Nephron progenitor cell (in vitro differentiated cells): Measurements from ENCODE around the gene SNAP29.
A peak's percentile ranks its signal among the peaks of the same experiment; 100 is the strongest.

ENCODE experiments used
- DNase-seq: peaks from one replicate; pipeline ENCODE4 v3.0.0; 2021
- H3K27ac Mint-ChIP-seq: 2 replicates; pipeline ENCODE4 v1.8.0; 2021; ENCODE audit warnings: mild to moderate bottlenecking, moderate library complexity, mixed read lengths
- H3K27me3 Mint-ChIP-seq: 2 replicates; pipeline ENCODE4 v1.8.0; 2021; ENCODE audit warnings: mild to moderate bottlenecking, low read depth, mixed read lengths; ENCODE audit not compliant: poor library complexity
- H3K36me3 Mint-ChIP-seq: 2 replicates; pipeline ENCODE4 v1.8.0; 2021; ENCODE audit warnings: low read depth, mixed read lengths
- H3K4me1 Mint-ChIP-seq: 2 replicates; pipeline ENCODE4 v1.8.0; 2021; ENCODE audit warnings: mixed read lengths
- H3K4me3 Mint-ChIP-seq: 2 replicates; pipeline ENCODE4 v1.8.0; 2021; ENCODE audit warnings: mild to moderate bottlenecking, moderate library complexity, mixed read lengths
- H3K9me3 Mint-ChIP-seq: 2 replicates; pipeline ENCODE4 v1.8.0; 2021; ENCODE audit warnings: mild to moderate bottlenecking, moderate library complexity, mixed read lengths
- TF ChIP-seq, protein P1 (sequence below): fragments of 200-600 bp; sonication (generic); IDR thresholded peaks from 2 replicates; pipeline ENCODE4 v1.5.0; 2021; ENCODE audit warnings: antibody characterized with exemption

Gene SNAP29

DNA sequence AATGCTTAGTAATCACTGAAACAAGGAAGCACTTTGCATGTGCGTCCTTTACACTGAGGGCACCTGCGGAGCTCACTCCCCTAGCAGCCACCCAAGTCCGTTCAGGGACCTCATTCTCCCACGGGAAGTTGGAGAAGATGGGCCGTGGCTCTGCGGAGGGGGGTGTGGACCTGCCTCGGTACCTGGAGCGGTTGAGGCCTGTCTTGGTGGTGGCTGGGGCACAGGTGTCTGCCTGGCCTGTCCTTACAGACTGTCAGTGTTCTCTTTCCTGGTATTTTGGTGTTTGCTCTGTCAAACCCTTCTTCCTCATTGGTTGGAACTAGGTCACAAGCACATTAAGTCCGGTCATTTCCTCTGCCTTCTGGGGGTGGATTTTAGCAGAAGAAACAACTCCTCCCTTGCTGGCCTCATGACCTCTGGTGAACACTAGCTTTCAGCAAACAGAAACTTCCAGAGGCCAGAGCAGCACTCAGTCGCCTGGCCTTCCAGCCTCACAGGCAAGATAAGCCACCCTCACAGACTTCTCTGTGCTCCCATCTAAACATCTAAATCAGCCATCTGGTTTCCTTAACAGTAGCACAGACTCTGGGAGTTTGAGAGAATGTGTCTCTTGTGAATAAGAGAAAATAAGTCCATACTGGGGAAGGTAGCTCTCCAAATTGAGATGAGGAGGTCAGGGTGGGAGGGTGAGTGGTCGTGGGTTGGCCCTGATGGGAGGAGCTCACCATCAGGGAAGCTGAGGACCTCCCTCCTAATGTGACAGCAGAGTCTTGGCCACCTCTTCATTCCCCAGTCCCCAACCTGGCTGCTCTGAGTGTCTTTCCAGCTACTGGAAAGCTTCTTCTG is 8.6 kb downstream of the SNAP29 start:
- no peak for DNase-seq
- peak overlapping the region; percentile 64 for H3K4me3 Mint-ChIP-seq
- H3K27me3 Mint-ChIP-seq, result no peaks in the 10 kb centered on the region
- peaks cover 33% of the 10 kb centered on the region for H3K4me1 Mint-ChIP-seq
- peak overlapping the region; percentile 86 for H3K27ac Mint-ChIP-seq
- TF ChIP-seq, protein P1, sequence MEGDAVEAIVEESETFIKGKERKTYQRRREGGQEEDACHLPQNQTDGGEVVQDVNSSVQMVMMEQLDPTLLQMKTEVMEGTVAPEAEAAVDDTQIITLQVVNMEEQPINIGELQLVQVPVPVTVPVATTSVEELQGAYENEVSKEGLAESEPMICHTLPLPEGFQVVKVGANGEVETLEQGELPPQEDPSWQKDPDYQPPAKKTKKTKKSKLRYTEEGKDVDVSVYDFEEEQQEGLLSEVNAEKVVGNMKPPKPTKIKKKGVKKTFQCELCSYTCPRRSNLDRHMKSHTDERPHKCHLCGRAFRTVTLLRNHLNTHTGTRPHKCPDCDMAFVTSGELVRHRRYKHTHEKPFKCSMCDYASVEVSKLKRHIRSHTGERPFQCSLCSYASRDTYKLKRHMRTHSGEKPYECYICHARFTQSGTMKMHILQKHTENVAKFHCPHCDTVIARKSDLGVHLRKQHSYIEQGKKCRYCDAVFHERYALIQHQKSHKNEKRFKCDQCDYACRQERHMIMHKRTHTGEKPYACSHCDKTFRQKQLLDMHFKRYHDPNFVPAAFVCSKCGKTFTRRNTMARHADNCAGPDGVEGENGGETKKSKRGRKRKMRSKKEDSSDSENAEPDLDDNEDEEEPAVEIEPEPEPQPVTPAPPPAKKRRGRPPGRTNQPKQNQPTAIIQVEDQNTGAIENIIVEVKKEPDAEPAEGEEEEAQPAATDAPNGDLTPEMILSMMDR, result no peak
- no peaks in the 10 kb centered on the region for H3K9me3 Mint-ChIP-seq
- H3K36me3 Mint-ChIP-seq, result peaks cover 15% of the 10 kb centered on the region

DNA sequence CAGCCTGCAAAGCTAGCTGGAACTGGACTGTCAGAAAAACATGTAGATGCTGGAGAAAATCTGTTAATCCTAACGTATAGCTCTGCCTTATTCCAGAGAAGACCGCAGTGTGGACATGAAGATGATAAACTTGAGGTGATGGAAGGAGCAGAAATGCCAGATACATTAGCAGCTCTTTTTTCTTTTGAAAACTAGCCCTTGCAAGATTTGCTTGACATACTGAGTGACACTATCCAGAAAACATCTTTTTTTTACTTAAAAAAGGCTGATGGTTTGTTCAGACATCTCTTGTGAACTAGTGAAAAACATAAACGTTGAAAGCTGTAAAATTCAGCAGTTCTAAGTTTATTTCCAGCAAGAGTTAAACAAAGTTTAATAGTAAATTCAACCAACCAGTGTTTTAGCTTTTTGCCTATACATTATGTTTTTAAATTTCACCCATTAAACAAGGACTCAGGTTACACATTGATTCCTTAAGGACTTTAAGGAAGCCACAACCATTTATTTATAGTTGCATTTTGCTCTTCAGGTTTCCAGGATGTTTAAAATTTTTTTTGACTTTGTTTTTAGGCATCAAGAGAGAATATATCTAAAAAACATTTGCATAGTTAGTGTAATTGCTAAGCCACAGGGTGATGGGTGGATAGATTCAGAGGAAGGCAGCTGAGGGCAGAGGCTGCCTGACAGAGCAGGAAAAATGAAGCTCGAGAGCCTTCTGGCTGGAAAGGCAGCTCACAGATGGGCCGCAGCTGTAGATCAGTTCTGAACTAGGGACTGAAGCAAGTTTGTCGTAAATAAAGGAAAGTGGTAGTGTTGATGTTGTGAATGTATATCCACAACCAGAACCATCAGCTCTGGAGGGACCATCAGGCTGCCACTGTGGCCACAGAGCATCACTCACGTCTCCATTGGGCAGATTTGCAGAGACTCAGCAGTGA is 9.5 kb downstream of the SNAP29 start:
- H3K27me3 Mint-ChIP-seq, result no peaks in the 10 kb centered on the region
- H3K9me3 Mint-ChIP-seq, result no peaks in the 10 kb centered on the region
- peak overlapping the region; percentile 64 for H3K4me3 Mint-ChIP-seq
- H3K27ac Mint-ChIP-seq, result peak overlapping the region; percentile 86
- H3K36me3 Mint-ChIP-seq, result peaks cover 17% of the 10 kb centered on the region
- TF ChIP-seq, protein P1, result no peak
- DNase-seq, result no peak
- H3K4me1 Mint-ChIP-seq, result peaks cover 33% of the 10 kb centered on the region

DNA sequence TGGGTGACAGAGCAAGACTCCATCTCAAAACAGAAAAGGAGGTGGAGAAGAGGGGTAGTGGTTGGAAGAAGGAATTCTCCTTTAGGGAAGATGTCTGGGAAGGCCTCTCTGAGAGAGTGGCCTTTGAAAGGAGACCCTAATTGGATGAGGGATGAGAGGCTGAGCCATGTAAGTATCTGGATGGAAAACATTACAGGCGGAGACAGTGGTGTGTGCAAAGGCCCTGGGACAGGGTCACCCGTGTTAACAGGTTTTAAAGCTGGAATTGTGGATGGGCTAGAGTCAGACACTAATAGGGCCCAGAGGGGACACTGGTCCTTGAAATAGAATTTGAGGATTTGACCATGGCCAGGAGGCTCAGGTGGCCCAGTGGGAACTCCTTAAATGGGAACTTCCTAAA is 10.4 kb downstream of the SNAP29 start:
- peaks cover 33% of the 10 kb centered on the region for H3K4me1 Mint-ChIP-seq
- H3K9me3 Mint-ChIP-seq, result no peaks in the 10 kb centered on the region
- no peak for DNase-seq
- no peak overlapping the region for H3K4me3 Mint-ChIP-seq
- peak overlapping the region; percentile 65 for H3K27ac Mint-ChIP-seq
- no peaks in the 10 kb centered on the region for H3K27me3 Mint-ChIP-seq
- TF ChIP-seq, protein P1, result no peak
- H3K36me3 Mint-ChIP-seq, result peaks cover 14% of the 10 kb centered on the region

DNA sequence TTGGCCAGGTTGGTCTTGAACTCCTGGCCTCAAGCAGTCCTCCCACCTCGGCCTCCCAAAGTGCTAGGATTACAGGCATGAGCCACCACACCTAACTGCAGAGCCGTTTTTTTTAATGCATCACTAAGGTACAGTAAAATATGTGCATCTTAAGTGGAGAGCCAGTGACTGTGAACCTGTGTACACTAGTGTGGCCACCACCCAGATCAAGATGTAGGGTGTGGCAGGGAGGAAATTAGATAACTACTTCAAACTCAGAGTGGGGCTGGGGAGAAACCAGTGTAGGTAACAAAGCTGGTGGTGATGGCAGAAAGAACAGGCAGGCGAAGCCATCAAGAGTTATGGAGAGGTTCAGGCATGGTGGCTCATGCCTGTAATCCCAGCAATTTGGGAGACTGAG is 14.4 kb downstream of the SNAP29 start:
- Mint-ChIP-seq H3K36me3 (peaks cover 27% of the 10 kb centered on the region), H3K4me3 (no peak overlapping the region), H3K27ac (no peak overlapping the region), H3K27me3 (no peaks in the 10 kb centered on the region), H3K9me3 (no peaks in the 10 kb centered on the region), H3K4me1 (peaks cover 21% of the 10 kb centered on the region)
- no peak for DNase-seq
- TF ChIP-seq, protein P1, result no peak

DNA sequence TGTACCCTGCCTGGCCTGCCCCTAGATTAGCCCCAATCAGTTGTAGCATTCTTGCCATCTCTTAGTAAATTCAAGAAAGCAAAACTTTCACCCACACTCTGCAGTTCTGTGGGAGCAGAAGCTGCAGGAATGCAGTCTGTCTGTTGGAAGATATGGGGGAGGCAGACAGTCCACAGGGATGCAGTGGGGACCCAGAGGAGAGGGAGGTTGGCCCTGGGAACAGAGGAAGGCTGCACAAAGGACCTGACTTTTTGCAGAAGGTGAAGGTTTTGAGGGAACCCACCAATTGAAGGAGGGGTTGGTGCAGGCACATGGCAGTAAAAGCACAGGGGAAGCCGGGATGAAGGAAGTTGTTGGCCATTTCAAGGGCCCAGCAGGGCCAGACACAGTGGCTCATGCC is 16.5 kb downstream of the SNAP29 start:
- no peak for DNase-seq
- H3K36me3 Mint-ChIP-seq, result peaks cover 23% of the 10 kb centered on the region
- H3K9me3 Mint-ChIP-seq, result no peaks in the 10 kb centered on the region
- H3K4me3 Mint-ChIP-seq, result no peak overlapping the region
- H3K27ac Mint-ChIP-seq, result peak overlapping the region; percentile 86
- TF ChIP-seq, protein P1, result no peak
- peaks cover 11% of the 10 kb centered on the region for H3K4me1 Mint-ChIP-seq
- no peaks in the 10 kb centered on the region for H3K27me3 Mint-ChIP-seq
